Neuronal stem cell (in vitro differentiated cells): Measurements from ENCODE around the gene ITIH3.
A peak's percentile ranks its signal among the peaks of the same experiment; 100 is the strongest.

Source experiments
- DNase-seq: peaks from one replicate; pipeline ENCODE4 v3.0.0-alpha.2; 2013; ENCODE audit warnings: low spot score
- H2AFZ ChIP-seq: one replicate; pipeline ENCODE4 v1.6.1; 2013; ENCODE audit warnings: mild to moderate bottlenecking, low read length, inconsistent platforms
- H2AK5ac ChIP-seq: 2 replicates; pipeline ENCODE4 v1.6.1; 2013; ENCODE audit warnings: low read depth, mild to moderate bottlenecking, inconsistent platforms, low read length, moderate library complexity, mixed read lengths
- H2BK120ac ChIP-seq: 2 replicates; pipeline ENCODE4 v1.6.1; 2013; ENCODE audit warnings: low read depth, mild to moderate bottlenecking, inconsistent platforms, low read length, moderate library complexity, mixed read lengths
- H2BK12ac ChIP-seq: one replicate; pipeline ENCODE4 v1.6.1; 2013; ENCODE audit warnings: low read length, inconsistent platforms
- H2BK15ac ChIP-seq: 2 replicates; pipeline ENCODE4 v1.6.1; 2013; ENCODE audit warnings: mild to moderate bottlenecking, low read length, inconsistent platforms, mixed read lengths
- H2BK5ac ChIP-seq: one replicate; pipeline ENCODE4 v1.6.1; 2013; ENCODE audit warnings: inconsistent platforms, mild to moderate bottlenecking, low read length, moderate library complexity
- H3K14ac ChIP-seq: one replicate; pipeline ENCODE4 v1.6.1; 2013; ENCODE audit warnings: low read length, inconsistent platforms
- H3K18ac ChIP-seq: 2 replicates; pipeline ENCODE4 v1.6.1; 2013; ENCODE audit warnings: low read length, inconsistent platforms
- H3K23ac ChIP-seq: 2 replicates; pipeline ENCODE4 v1.6.1; 2013; ENCODE audit warnings: low read depth, mild to moderate bottlenecking, mixed read lengths, low read length, inconsistent platforms; ENCODE audit not compliant: poor library complexity
- H3K27ac ChIP-seq: replicated peaks from 3 replicates; pipeline ENCODE4 v1.5.1; 2013; ENCODE audit warnings: low read length, inconsistent platforms
- H3K27me3 ChIP-seq, 3 experiments: 2 replicates each; pipeline ENCODE4 v1.6.1; 2013; ENCODE audit warnings: low read length in 3 of 3, mild to moderate bottlenecking in 2 of 3, inconsistent platforms in 1 of 3, low read depth in 1 of 3, mixed read lengths in 1 of 3, moderate library complexity in 1 of 3; ENCODE audit not compliant: control insufficient read depth in 3 of 3, insufficient read depth in 3 of 3
- H3K36me3 ChIP-seq, 2 donors: replicated peaks in 1 of 2; 2 replicates each; pipeline ENCODE4 v1.6.1; 2013; ENCODE audit warnings: low read length in 2 of 2; ENCODE audit not compliant: control insufficient read depth in 2 of 2, insufficient read depth in 2 of 2
- H3K4ac ChIP-seq: 2 replicates; pipeline ENCODE4 v1.6.1; 2013; ENCODE audit warnings: inconsistent platforms, mild to moderate bottlenecking, low read length, moderate library complexity
- H3K4me1 ChIP-seq, 2 donors: 1 replicate in 1 of 2; 2 replicates in 1 of 2; pipeline ENCODE4 v1.6.1; 2013; ENCODE audit warnings: low read length in 2 of 2, low read depth in 1 of 2; ENCODE audit not compliant: control insufficient read depth in 2 of 2, insufficient read depth in 1 of 2
- H3K4me2 ChIP-seq: one replicate; pipeline ENCODE4 v1.6.1; 2013; ENCODE audit warnings: mild to moderate bottlenecking, low read length, inconsistent platforms; ENCODE audit not compliant: insufficient read depth, poor library complexity, severe bottlenecking
- H3K4me3 ChIP-seq, 2 donors: 2 replicates each; pipeline ENCODE4 v1.5.1; 2013; ENCODE audit warnings: low read length in 2 of 2, mild to moderate bottlenecking in 2 of 2, inconsistent platforms in 1 of 2, moderate library complexity in 1 of 2
- H3K79me1 ChIP-seq: one replicate; pipeline ENCODE4 v1.6.1; 2013; ENCODE audit warnings: low read depth, mild to moderate bottlenecking, inconsistent platforms, low read length, moderate library complexity
- H3K9ac ChIP-seq: one replicate; pipeline ENCODE4 v1.6.1; 2013; ENCODE audit warnings: mild to moderate bottlenecking, low read depth, low read length, inconsistent platforms; ENCODE audit not compliant: poor library complexity
- H3K9me3 ChIP-seq, 2 donors: replicated peaks in 1 of 2; 2 replicates each; pipeline versions ENCODE3 to v1.6.1; 2013; ENCODE audit warnings: low read length in 2 of 2, mild to moderate bottlenecking in 2 of 2, inconsistent platforms in 1 of 2, low read depth in 1 of 2, mixed read lengths in 1 of 2, moderate library complexity in 1 of 2; ENCODE audit not compliant: control insufficient read depth in 2 of 2, insufficient read depth in 1 of 2
- H4K8ac ChIP-seq: one replicate; pipeline ENCODE4 v1.6.1; 2013; ENCODE audit warnings: low read depth, mild to moderate bottlenecking, inconsistent platforms, low read length, moderate library complexity
- H4K91ac ChIP-seq: one replicate; pipeline ENCODE4 v1.6.1; 2013; ENCODE audit warnings: low read length, low read depth, mild to moderate bottlenecking, inconsistent platforms; ENCODE audit not compliant: poor library complexity
- WGBS, 2 donors: extraction: QIAGEN DNeasy Blood & Tissue Kit; methylation state at CpG; one replicate each; pipeline ENCODE4 v1.1.7; 2013; ENCODE audit warnings: missing lambda C conversion rate in 2 of 2, mixed read lengths in 1 of 2; ENCODE audit not compliant: insufficient read length in 2 of 2, insufficient replicate concordance in 1 of 2; ENCODE audit errors: extremely low coverage in 2 of 2; 5-methylcytosine and 5-hydroxymethylcytosine counted together

Gene ITIH3

GRCh38 chr3:52811452-52812011, 16.9 kb downstream of the ITIH3 start:
- H2BK12ac ChIP-seq = no peak overlapping the region
- no CpG with 5 or more reads among the region's 7 CpGs for WGBS, 2 donors
- H3K9me3 ChIP-seq = peaks cover 0 to 5% of the 10 kb centered on the region in 2 donors
- no peak overlapping the region for H4K91ac ChIP-seq
- H2BK5ac ChIP-seq = no peak overlapping the region
- DNase-seq = no peak
- peak overlapping the region; percentile 19 for H4K8ac ChIP-seq
- no peak overlapping the region for H3K4me2 ChIP-seq
- H3K4ac ChIP-seq = no peak overlapping the region
- H2BK120ac ChIP-seq = peak overlapping the region; percentile 19
- H3K4me1 ChIP-seq = peaks cover 0 to 4% of the 10 kb centered on the region in 2 donors
- H2BK15ac ChIP-seq = no peak overlapping the region
- H2AFZ ChIP-seq = no peak overlapping the region
- no peak overlapping the region for H3K4me3 ChIP-seq
- H2AK5ac ChIP-seq = no peak overlapping the region
- no peak overlapping the region for H3K14ac ChIP-seq
- H3K36me3 ChIP-seq = no peaks in the 10 kb centered on the region
- no peak overlapping the region for H3K27ac ChIP-seq
- no peak overlapping the region for H3K23ac ChIP-seq
- H3K9ac ChIP-seq = no peak overlapping the region
- peak overlapping the region; percentile 62 for H3K18ac ChIP-seq
- H3K27me3 ChIP-seq = peaks cover 0 to 3% (median 0%) of the 10 kb centered on the region in 3 experiments
- H3K79me1 ChIP-seq = no peaks in the 10 kb centered on the region

GRCh38 chr3:52813810-52814209, 19.2 kb downstream of the ITIH3 start:
- H2BK5ac ChIP-seq = peak overlapping the region; percentile 45
- peaks cover 0 to 3% (median 0%) of the 10 kb centered on the region in 3 experiments for H3K27me3 ChIP-seq
- DNase-seq = no peak
- no peak overlapping the region for H2BK120ac ChIP-seq
- no peak overlapping the region for H3K4me3 ChIP-seq
- no peak overlapping the region for H4K91ac ChIP-seq
- H3K18ac ChIP-seq = no peak overlapping the region
- peaks cover under 1 to 4% of the 10 kb centered on the region in 2 donors for H3K4me1 ChIP-seq
- H3K4me2 ChIP-seq = no peak overlapping the region
- WGBS, 2 donors = no CpG with 5 or more reads among the region's 8 CpGs
- H3K14ac ChIP-seq = no peak overlapping the region
- H3K79me1 ChIP-seq = no peaks in the 10 kb centered on the region
- no peak overlapping the region for H2BK12ac ChIP-seq
- H3K36me3 ChIP-seq = no peaks in the 10 kb centered on the region
- no peak overlapping the region for H4K8ac ChIP-seq
- H2AK5ac ChIP-seq = peak overlapping the region; percentile 41
- no peak overlapping the region for H2AFZ ChIP-seq
- H3K9me3 ChIP-seq = no peaks in the 10 kb centered on the region
- H3K27ac ChIP-seq = no peak overlapping the region
- no peak overlapping the region for H3K9ac ChIP-seq
- H3K23ac ChIP-seq = no peak overlapping the region
- H2BK15ac ChIP-seq = no peak overlapping the region
- H3K4ac ChIP-seq = no peak overlapping the region

DNA sequence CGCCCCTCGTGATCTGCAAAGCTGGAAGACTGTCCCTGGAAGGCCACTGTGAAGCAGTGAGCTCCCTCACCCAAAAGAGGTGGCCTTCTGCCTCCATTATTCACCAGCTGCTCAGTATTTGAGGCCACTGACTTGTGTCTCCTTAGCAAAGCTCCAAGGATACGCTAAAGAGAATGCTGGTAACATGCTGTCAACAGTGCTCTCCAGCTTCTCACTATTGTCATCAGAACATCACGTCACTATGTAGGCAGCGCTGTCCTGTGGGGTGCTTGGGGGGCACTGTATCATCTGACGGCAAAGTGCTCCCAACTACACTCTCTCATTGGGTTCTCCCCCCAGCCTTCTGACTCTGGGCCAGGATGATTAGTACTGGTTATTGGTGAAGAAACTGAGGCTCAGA, 21.6 kb downstream of the ITIH3 start:
- WGBS, 2 donors = no CpG with 5 or more reads among the region's 6 CpGs

GRCh38 chr3:52816654-52817053, 22.1 kb downstream of the ITIH3 start:
- no CpG with 5 or more reads among the region's 10 CpGs for WGBS, 2 donors
- no peak for DNase-seq
- H3K4me1 ChIP-seq = peaks cover 4 to 10% of the 10 kb centered on the region in 2 donors

More for the DNA sequence above, 21.6 kb downstream of the ITIH3 start:
- no peak overlapping the region for H4K91ac ChIP-seq
- H3K18ac ChIP-seq = no peak overlapping the region
- H2BK5ac ChIP-seq = no peak overlapping the region
- peak overlapping the region; percentile 9 for H2BK15ac ChIP-seq
- H3K27ac ChIP-seq = no peak overlapping the region
- no peak overlapping the region for H2AK5ac ChIP-seq
- no peaks in the 10 kb centered on the region for H3K9me3 ChIP-seq
- no peaks in the 10 kb centered on the region for H3K36me3 ChIP-seq
- H3K4ac ChIP-seq = no peak overlapping the region
- no peak overlapping the region for H2BK12ac ChIP-seq
- DNase-seq = no peak
- no peak overlapping the region for H3K23ac ChIP-seq
- no peak overlapping the region for H3K9ac ChIP-seq
- no peak overlapping the region for H4K8ac ChIP-seq
- no peaks in the 10 kb centered on the region for H3K27me3 ChIP-seq
- H3K4me3 ChIP-seq = no peak overlapping the region
- H2BK120ac ChIP-seq = no peak overlapping the region
- no peak overlapping the region for H3K14ac ChIP-seq
- peak overlapping the region; percentile 8 for H2AFZ ChIP-seq
- peaks cover 4 to 10% of the 10 kb centered on the region in 2 donors for H3K4me1 ChIP-seq
- H3K79me1 ChIP-seq = no peaks in the 10 kb centered on the region
- H3K4me2 ChIP-seq = no peak overlapping the region

More at GRCh38 chr3:52816654-52817053, 22.1 kb downstream of the ITIH3 start:
- H3K27me3 ChIP-seq = no peaks in the 10 kb centered on the region
- H3K9ac ChIP-seq = no peak overlapping the region
- no peaks in the 10 kb centered on the region for H3K36me3 ChIP-seq
- H2AFZ ChIP-seq = peak overlapping the region; percentile 8
- H4K91ac ChIP-seq = no peak overlapping the region
- H2BK5ac ChIP-seq = no peak overlapping the region
- no peak overlapping the region for H4K8ac ChIP-seq
- no peaks in the 10 kb centered on the region for H3K9me3 ChIP-seq
- no peak overlapping the region for H3K4me2 ChIP-seq
- H3K18ac ChIP-seq = no peak overlapping the region
- H3K27ac ChIP-seq = no peak overlapping the region
- no peak overlapping the region for H3K14ac ChIP-seq
- H2BK120ac ChIP-seq = no peak overlapping the region
- no peak overlapping the region for H3K23ac ChIP-seq
- no peak overlapping the region for H2AK5ac ChIP-seq
- H3K4me3 ChIP-seq = no peak overlapping the region
- H2BK12ac ChIP-seq = no peak overlapping the region
- peak overlapping the region; percentile 9 for H2BK15ac ChIP-seq
- no peak overlapping the region for H3K4ac ChIP-seq
- H3K79me1 ChIP-seq = no peaks in the 10 kb centered on the region
